Measurements from ENCODE around the gene NAA50.

DNA sequence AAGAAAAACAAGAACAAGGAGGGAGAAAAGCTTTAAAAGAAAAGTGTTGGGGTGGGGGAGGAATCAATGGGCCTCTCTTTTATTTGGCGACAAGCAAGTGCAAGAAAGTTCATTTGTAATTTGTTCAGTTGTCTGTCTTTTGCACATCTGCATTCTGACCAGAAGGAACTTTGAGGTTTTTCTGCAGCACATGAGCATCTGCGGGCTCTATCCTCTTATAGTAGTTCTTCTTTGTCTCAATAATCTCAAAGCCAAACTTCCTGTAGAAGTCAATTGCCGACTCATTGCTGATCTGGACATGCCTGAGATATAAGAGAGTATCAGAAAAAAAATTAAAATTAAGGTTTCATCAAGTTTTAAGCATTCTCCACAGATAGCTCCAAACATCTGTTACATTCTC, 24.4 kb downstream of the NAA50 start:
- TF ChIP-seq TAF1 (CRISPR knock-in tag; IDR thresholded peaks at IDR 0.05) (no peak), SIN3A (IDR thresholded peaks at IDR 0.05; ENCODE audit: borderline replicate concordance, low read depth, low read length) (no peak), ZNF781 (CRISPR knock-in tag; IDR thresholded peaks at IDR 0.05; ENCODE audit: borderline replicate concordance, not compliant biosample characterization) (no peak), ZFP37 (CRISPR knock-in tag; IDR thresholded peaks at IDR 0.05; ENCODE audit: borderline replicate concordance) (no peak), ZFP1 (CRISPR knock-in tag; IDR thresholded peaks at IDR 0.05) (no peak), ZSCAN21 (CRISPR knock-in tag; IDR thresholded peaks at IDR 0.05; ENCODE audit: borderline replicate concordance) (no peak), POLR2AphosphoS2 (IDR thresholded peaks at IDR 0.05; ENCODE audit: low read depth, low read length) (no peak), ZNF558 (CRISPR knock-in tag; IDR thresholded peaks at IDR 0.05; ENCODE audit: borderline replicate concordance) (no peak), NR3C1 (CRISPR knock-in tag; IDR thresholded peaks at IDR 0.05) (no peak), SAP130 (CRISPR knock-in tag; IDR thresholded peaks at IDR 0.05; ENCODE audit: low read depth) (no peak), ZNF10 (CRISPR knock-in tag; IDR thresholded peaks at IDR 0.05; ENCODE audit: borderline replicate concordance, low read depth) (no peak), ZBTB44 (CRISPR knock-in tag; IDR thresholded peaks at IDR 0.05) (no peak), ATF5 (CRISPR knock-in tag; IDR thresholded peaks at IDR 0.05; ENCODE audit: low read depth) (no peak), HDAC6 (IDR thresholded peaks at IDR 0.05; ENCODE audit: low read depth, low read length) (no peak)

All from HepG2 (cell line).